Tibial nerve (tissue), 4 donors: ENCODE data around the gene PIGZ.

Source experiments
- EP300 ChIP-seq, 2 donors: sonication (generic); formaldehyde crosslinking; IDR thresholded peaks; one replicate each; pipeline ENCODE4 v1.6.1; 2017; ENCODE audit warnings: antibody characterized with exemption in 2 of 2, mild to moderate bottlenecking in 1 of 2
- POLR2A ChIP-seq, 2 donors: fragments of 450-650 bp; IDR thresholded peaks; one replicate each; pipeline ENCODE4 v1.6.1; 2017; ENCODE audit warnings: antibody characterized with exemption in 2 of 2, mild to moderate bottlenecking in 2 of 2, moderate library complexity in 2 of 2
- TF ChIP-seq, protein P1 (sequence below), 5 experiments: fragments of 200-600 bp in 3 of 5; fragments of 450-650 bp in 2 of 5; sonication (generic) in 3 of 5; IDR thresholded peaks; one replicate each; pipeline ENCODE4 v1.5.1; 2016 to 2019; ENCODE audit warnings: antibody characterized with exemption in 5 of 5, mild to moderate bottlenecking in 3 of 5, moderate library complexity in 2 of 5

DNA sequence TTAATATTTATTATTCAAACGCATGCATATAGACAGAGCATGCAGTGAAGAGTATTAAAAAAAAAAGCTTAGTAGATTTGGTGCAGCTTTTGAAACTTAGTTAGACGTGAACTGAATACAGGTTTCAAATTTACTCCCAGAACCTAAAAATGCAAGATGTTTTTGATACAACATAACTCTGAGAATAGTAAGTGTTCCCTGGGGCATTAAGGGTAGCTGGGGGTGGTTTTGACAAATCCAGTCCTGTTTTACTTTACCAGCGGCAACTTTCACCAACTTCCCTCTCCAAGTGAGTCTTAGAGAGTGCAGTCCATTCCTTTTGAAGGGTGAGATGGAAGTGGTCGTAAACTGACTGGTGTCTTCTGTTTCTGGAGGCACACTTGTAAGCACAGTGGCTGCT lies 37.5 kb downstream of the PIGZ start:
- TF ChIP-seq, protein P1, sequence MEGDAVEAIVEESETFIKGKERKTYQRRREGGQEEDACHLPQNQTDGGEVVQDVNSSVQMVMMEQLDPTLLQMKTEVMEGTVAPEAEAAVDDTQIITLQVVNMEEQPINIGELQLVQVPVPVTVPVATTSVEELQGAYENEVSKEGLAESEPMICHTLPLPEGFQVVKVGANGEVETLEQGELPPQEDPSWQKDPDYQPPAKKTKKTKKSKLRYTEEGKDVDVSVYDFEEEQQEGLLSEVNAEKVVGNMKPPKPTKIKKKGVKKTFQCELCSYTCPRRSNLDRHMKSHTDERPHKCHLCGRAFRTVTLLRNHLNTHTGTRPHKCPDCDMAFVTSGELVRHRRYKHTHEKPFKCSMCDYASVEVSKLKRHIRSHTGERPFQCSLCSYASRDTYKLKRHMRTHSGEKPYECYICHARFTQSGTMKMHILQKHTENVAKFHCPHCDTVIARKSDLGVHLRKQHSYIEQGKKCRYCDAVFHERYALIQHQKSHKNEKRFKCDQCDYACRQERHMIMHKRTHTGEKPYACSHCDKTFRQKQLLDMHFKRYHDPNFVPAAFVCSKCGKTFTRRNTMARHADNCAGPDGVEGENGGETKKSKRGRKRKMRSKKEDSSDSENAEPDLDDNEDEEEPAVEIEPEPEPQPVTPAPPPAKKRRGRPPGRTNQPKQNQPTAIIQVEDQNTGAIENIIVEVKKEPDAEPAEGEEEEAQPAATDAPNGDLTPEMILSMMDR (IDR thresholded peaks at IDR 0.05), result no peak
- no peak for TF ChIP-seq POLR2A (IDR thresholded peaks at IDR 0.05)
- no peak for TF ChIP-seq EP300 (IDR thresholded peaks at IDR 0.05)
